Liver (tissue), 9 donors: ENCODE measurements around the gene ARX. TPM values are rescaled to one million over a fixed set of nuclear protein-coding genes. Genes with fewer than 3 reads are reported as not detected.

ENCODE experiments used
- DNase-seq: peaks from one replicate; pipeline ENCODE4 v3.0.0-alpha.2; 2017; ENCODE audit warnings: low spot score
- H3K27ac ChIP-seq, 2 donors: one replicate each; pipeline ENCODE4 v1.7.0; 2013; ENCODE audit warnings: inconsistent platforms in 2 of 2, low read length in 2 of 2, control low read depth in 1 of 2, low read depth in 1 of 2, mild to moderate bottlenecking in 1 of 2
- H3K27me3 ChIP-seq, 4 donors: one replicate each; pipeline versions ENCODE4 v1.6.1 to v1.7.0; 2013; ENCODE audit warnings: low read length in 3 of 4, inconsistent platforms in 1 of 4, mild to moderate bottlenecking in 1 of 4, moderate library complexity in 1 of 4; ENCODE audit not compliant: control insufficient read depth in 4 of 4, insufficient read depth in 4 of 4
- H3K36me3 ChIP-seq, 4 donors: one replicate each; pipeline versions ENCODE4 v1.6.1 to v1.7.0; 2013; ENCODE audit warnings: low read length in 3 of 4, mild to moderate bottlenecking in 3 of 4, low read depth in 1 of 4, moderate library complexity in 1 of 4; ENCODE audit not compliant: control insufficient read depth in 4 of 4, insufficient read depth in 3 of 4
- H3K4me1 ChIP-seq, 4 donors: one replicate each; pipeline versions ENCODE4 v1.6.1 to v1.7.0; 2013; ENCODE audit warnings: low read length in 3 of 4, mild to moderate bottlenecking in 3 of 4, moderate library complexity in 1 of 4; ENCODE audit not compliant: control insufficient read depth in 4 of 4, insufficient read depth in 4 of 4
- H3K4me3 ChIP-seq, 3 donors: one replicate each; pipeline versions ENCODE4 v1.6.1 to v1.7.0; 2013; ENCODE audit warnings: low read length in 3 of 3, control low read depth in 1 of 3, low read depth in 1 of 3, mild to moderate bottlenecking in 1 of 3
- H3K9ac ChIP-seq, 2 donors: one replicate each; pipeline ENCODE4 v1.7.0; 2013; ENCODE audit warnings: low read length in 2 of 2, mild to moderate bottlenecking in 2 of 2, moderate library complexity in 2 of 2, control low read depth in 1 of 2, low read depth in 1 of 2
- H3K9me3 ChIP-seq, 4 donors: one replicate each; pipeline versions ENCODE4 v1.6.1 to v1.7.0; 2013; ENCODE audit warnings: low read length in 3 of 4; ENCODE audit not compliant: control insufficient read depth in 4 of 4
- EGR1 ChIP-seq, 2 donors: IDR thresholded peaks; 2 replicates each; pipeline ENCODE4 v1.6.1; 2016 to 2018; ENCODE audit warnings: antibody characterized with exemption in 2 of 2, low read depth in 2 of 2
- FOXA1 ChIP-seq: IDR thresholded peaks from 2 replicates; pipeline ENCODE4 v1.6.1; 2016; ENCODE audit warnings: antibody characterized with exemption
- FOXA2 ChIP-seq: IDR thresholded peaks from 2 replicates; pipeline ENCODE4 v1.6.1; 2016; ENCODE audit warnings: antibody characterized with exemption
- GABPA ChIP-seq, 2 donors: IDR thresholded peaks in 1 of 2; conservative IDR thresholded peaks in 1 of 2; 2 replicates each; pipeline ENCODE4 v1.6.1; 2016; ENCODE audit warnings: antibody characterized with exemption in 2 of 2, mild to moderate bottlenecking in 1 of 2, moderate library complexity in 1 of 2
- HNF4A ChIP-seq, 2 donors: conservative IDR thresholded peaks; 2 replicates each; pipeline ENCODE4 v1.6.1; 2016; ENCODE audit warnings: antibody characterized with exemption in 2 of 2, mild to moderate bottlenecking in 2 of 2
- HNF4G ChIP-seq: IDR thresholded peaks from 2 replicates; pipeline ENCODE4 v1.6.1; 2016; ENCODE audit warnings: antibody characterized with exemption
- JUND ChIP-seq, 2 donors: IDR thresholded peaks; 2 replicates each; pipeline ENCODE4 v1.6.1; 2016; ENCODE audit warnings: antibody characterized with exemption in 2 of 2
- NR2F2 ChIP-seq: IDR thresholded peaks from 2 replicates; pipeline ENCODE4 v1.6.1; 2016; ENCODE audit warnings: antibody characterized with exemption
- RXRA ChIP-seq, 2 donors: IDR thresholded peaks; 2 replicates each; pipeline ENCODE4 v1.6.1; 2017 to 2018; ENCODE audit warnings: antibody characterized with exemption in 2 of 2, mild to moderate bottlenecking in 1 of 2
- SP1 ChIP-seq: IDR thresholded peaks from 2 replicates; pipeline ENCODE4 v1.6.1; 2018; ENCODE audit warnings: antibody characterized with exemption, mild to moderate bottlenecking
- TAF1 ChIP-seq: conservative IDR thresholded peaks from 2 replicates; pipeline ENCODE4 v1.6.1; 2016; ENCODE audit warnings: antibody characterized with exemption, mild to moderate bottlenecking
- YY1 ChIP-seq: IDR thresholded peaks from 2 replicates; pipeline ENCODE4 v1.6.1; 2016; ENCODE audit warnings: antibody characterized with exemption, mild to moderate bottlenecking
- WGBS: extraction: QIAGEN DNeasy Blood & Tissue Kit; methylation state at CpG from one replicate; pipeline ENCODE4 v1.1.7; 2013; 5-methylcytosine and 5-hydroxymethylcytosine counted together
- polyA plus RNA-seq, 2 donors: library from polyadenylated mRNA; stranded (reverse) in 1 of 2; unstranded in 1 of 2; fragments of 200-250 nt in 1 of 2; fragments of >200 nt in 1 of 2; fragmentation: Nextera tagmentation in 1 of 2; extraction: Ambion mirVana in 1 of 2; gene quantifications; one replicate each; pipeline versions ENCODE4 v1.2.1 to v1.2.3, GENCODE V29; 2013 to 2015
- total RNA-seq, 2 donors: library from RNA; depleted of rRNA; stranded (reverse); fragments of >200 nt; gene quantifications; one replicate each; pipeline ENCODE4 v1.2.3, GENCODE V29; 2014
- TF ChIP-seq, protein P1 (sequence below): IDR thresholded peaks from 2 replicates; pipeline ENCODE4 v1.6.1; 2016; ENCODE audit warnings: antibody characterized with exemption
- TF ChIP-seq, protein P2 (sequence below): IDR thresholded peaks from 2 replicates; pipeline ENCODE4 v1.6.1; 2016; ENCODE audit warnings: antibody characterized with exemption
- TF ChIP-seq, protein P3 (sequence below): IDR thresholded peaks from 2 replicates; pipeline ENCODE4 v1.6.1; 2016; ENCODE audit warnings: antibody characterized with exemption
- TF ChIP-seq, protein P4 (sequence below): IDR thresholded peaks from 2 replicates; pipeline ENCODE4 v1.6.1; 2016; ENCODE audit warnings: antibody characterized with exemption, mild to moderate bottlenecking
- TF ChIP-seq, protein P5 (sequence below): fragments of 150-350 bp; IDR thresholded peaks from 2 replicates; pipeline ENCODE4 v1.5.1; 2017; ENCODE audit warnings: improper control_type of control experiment, low read depth, low read length; ENCODE audit not compliant: missing input control
- donor health status: healthy.
- donor health status: healthy.
- donor health status: healthy.
- donor health status: healthy.
- donor health status: healthy.

Gene ARX
- total and polyA plus RNA-seq, 4 donors, result not detected

DNA sequence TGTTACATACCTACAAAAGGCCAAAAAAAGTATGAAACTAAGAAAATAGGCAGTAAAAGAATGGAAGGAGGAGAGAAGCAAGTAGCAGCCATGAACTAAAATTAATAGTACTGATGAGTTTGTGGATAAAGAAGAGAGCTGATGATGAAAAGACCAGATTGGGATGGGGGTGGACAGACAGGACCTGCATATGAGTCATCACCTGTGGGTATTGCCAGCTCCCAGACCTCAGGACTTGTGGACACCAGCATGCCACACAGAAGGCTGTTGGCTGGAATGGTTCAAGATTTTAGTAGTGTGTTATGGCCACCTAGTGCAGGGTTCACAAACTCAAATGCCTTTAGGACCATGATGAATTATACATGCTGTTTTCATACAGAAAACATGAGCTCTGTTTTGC, 58.9 kb downstream of the ARX start:
- Histone ChIP-seq H3K27me3 (no peaks in the 10 kb centered on the region), H3K4me3 (no peak overlapping the region), H3K4me1 (no peaks in the 10 kb centered on the region), H3K36me3 (no peaks in the 10 kb centered on the region), H3K27ac (no peak overlapping the region), H3K9ac (no peak overlapping the region), H3K9me3 (no peaks in the 10 kb centered on the region)
- DNase-seq, result no peak
- TF ChIP-seq, protein P1, sequence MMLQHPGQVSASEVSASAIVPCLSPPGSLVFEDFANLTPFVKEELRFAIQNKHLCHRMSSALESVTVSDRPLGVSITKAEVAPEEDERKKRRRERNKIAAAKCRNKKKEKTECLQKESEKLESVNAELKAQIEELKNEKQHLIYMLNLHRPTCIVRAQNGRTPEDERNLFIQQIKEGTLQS, result no peak
- no peak for TF ChIP-seq HNF4G
- no peak for TF ChIP-seq JUND (IDR thresholded peaks at IDR 0.05)

DNA sequence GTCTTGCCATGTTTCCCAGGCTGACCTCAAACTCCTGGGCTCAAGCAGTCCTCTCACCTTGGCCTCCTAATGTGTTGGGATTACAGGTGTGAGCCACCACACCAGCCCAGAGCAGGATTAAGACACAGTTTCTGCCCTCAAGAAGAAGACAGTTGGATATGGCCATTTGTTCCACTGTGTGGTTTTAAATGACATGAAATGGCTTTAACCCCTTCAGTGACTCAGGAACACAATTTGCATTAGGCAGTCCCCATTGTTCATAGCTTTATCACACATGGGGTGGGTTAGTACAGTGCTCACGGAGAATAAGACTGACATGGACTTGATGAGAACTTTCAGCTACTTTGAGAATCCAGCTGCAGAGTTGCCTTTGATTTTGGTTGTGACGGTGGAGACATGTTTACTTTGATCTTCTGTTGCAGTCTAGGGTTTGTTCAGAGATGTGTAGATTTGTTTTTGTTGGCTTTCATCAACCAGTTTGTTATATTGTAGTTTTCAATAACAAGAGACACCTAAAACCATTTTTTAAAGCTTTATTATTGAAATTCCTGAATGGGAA, 60.3 kb downstream of the ARX start:
- H3K4me1 ChIP-seq, result no peaks in the 10 kb centered on the region
- no peak overlapping the region for H3K4me3 ChIP-seq
- no peaks in the 10 kb centered on the region for H3K27me3 ChIP-seq
- H3K9ac ChIP-seq, result no peak overlapping the region
- DNase-seq, result no peak
- TF ChIP-seq GABPA (IDR thresholded peaks at IDR 0.05 in 1 of 2, conservative IDR thresholded peaks at IDR 0.05 in 1 of 2) (no peak), TAF1 (no peak), YY1 (no peak), JUND (IDR thresholded peaks at IDR 0.05) (no peak), HNF4G (no peak), RXRA (IDR thresholded peaks at IDR 0.05) (no peak), SP1 (no peak), NR2F2 (no peak), FOXA2 (no peak), HNF4A (conservative IDR thresholded peaks at IDR 0.05) (no peak), EGR1 (IDR thresholded peaks at IDR 0.05; ENCODE audit: low read depth in 2 of 2) (no peak), FOXA1 (no peak)
- TF ChIP-seq, protein P1, result no peak
- TF ChIP-seq, protein P2, sequence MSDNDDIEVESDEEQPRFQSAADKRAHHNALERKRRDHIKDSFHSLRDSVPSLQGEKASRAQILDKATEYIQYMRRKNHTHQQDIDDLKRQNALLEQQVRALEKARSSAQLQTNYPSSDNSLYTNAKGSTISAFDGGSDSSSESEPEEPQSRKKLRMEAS, result no peak
- TF ChIP-seq, protein P3, sequence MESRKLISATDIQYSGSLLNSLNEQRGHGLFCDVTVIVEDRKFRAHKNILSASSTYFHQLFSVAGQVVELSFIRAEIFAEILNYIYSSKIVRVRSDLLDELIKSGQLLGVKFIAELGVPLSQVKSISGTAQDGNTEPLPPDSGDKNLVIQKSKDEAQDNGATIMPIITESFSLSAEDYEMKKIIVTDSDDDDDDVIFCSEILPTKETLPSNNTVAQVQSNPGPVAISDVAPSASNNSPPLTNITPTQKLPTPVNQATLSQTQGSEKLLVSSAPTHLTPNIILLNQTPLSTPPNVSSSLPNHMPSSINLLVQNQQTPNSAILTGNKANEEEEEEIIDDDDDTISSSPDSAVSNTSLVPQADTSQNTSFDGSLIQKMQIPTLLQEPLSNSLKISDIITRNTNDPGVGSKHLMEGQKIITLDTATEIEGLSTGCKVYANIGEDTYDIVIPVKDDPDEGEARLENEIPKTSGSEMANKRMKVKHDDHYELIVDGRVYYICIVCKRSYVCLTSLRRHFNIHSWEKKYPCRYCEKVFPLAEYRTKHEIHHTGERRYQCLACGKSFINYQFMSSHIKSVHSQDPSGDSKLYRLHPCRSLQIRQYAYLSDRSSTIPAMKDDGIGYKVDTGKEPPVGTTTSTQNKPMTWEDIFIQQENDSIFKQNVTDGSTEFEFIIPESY, result no peak
- TF ChIP-seq, protein P4, sequence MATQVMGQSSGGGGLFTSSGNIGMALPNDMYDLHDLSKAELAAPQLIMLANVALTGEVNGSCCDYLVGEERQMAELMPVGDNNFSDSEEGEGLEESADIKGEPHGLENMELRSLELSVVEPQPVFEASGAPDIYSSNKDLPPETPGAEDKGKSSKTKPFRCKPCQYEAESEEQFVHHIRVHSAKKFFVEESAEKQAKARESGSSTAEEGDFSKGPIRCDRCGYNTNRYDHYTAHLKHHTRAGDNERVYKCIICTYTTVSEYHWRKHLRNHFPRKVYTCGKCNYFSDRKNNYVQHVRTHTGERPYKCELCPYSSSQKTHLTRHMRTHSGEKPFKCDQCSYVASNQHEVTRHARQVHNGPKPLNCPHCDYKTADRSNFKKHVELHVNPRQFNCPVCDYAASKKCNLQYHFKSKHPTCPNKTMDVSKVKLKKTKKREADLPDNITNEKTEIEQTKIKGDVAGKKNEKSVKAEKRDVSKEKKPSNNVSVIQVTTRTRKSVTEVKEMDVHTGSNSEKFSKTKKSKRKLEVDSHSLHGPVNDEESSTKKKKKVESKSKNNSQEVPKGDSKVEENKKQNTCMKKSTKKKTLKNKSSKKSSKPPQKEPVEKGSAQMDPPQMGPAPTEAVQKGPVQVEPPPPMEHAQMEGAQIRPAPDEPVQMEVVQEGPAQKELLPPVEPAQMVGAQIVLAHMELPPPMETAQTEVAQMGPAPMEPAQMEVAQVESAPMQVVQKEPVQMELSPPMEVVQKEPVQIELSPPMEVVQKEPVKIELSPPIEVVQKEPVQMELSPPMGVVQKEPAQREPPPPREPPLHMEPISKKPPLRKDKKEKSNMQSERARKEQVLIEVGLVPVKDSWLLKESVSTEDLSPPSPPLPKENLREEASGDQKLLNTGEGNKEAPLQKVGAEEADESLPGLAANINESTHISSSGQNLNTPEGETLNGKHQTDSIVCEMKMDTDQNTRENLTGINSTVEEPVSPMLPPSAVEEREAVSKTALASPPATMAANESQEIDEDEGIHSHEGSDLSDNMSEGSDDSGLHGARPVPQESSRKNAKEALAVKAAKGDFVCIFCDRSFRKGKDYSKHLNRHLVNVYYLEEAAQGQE, result no peak
- TF ChIP-seq, protein P5, sequence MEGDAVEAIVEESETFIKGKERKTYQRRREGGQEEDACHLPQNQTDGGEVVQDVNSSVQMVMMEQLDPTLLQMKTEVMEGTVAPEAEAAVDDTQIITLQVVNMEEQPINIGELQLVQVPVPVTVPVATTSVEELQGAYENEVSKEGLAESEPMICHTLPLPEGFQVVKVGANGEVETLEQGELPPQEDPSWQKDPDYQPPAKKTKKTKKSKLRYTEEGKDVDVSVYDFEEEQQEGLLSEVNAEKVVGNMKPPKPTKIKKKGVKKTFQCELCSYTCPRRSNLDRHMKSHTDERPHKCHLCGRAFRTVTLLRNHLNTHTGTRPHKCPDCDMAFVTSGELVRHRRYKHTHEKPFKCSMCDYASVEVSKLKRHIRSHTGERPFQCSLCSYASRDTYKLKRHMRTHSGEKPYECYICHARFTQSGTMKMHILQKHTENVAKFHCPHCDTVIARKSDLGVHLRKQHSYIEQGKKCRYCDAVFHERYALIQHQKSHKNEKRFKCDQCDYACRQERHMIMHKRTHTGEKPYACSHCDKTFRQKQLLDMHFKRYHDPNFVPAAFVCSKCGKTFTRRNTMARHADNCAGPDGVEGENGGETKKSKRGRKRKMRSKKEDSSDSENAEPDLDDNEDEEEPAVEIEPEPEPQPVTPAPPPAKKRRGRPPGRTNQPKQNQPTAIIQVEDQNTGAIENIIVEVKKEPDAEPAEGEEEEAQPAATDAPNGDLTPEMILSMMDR, result no peak
- H3K27ac ChIP-seq, result no peak overlapping the region
- WGBS, result 96% methylated on average over 2 of the region's 2 CpGs
- no peaks in the 10 kb centered on the region for H3K9me3 ChIP-seq
- no peaks in the 10 kb centered on the region for H3K36me3 ChIP-seq
